Activated naive CD4-positive, alpha-beta T cell treated with anti-CD3 and anti-CD28 coated beads for 36 hours (primary cell): ENCODE results near the gene G6PC3. TPM values are rescaled to one million over a fixed set of nuclear protein-coding genes. Genes with fewer than 3 reads are reported as not detected.

Experiments used
- CTCF ChIA-PET: fragments of 350-600 bp; sonication (Branson Sonifier 250); formaldehyde crosslinking; loops from one replicate; lab custom pipeline; 2021; ENCODE audit warnings: antibody characterized with exemption; lab: Charles Lee
- DNase-seq: peaks from one replicate; pipeline ENCODE4 v3.0.0-alpha.2; 2020
- H3K27ac Mint-ChIP-seq: one replicate; pipeline ENCODE4 v1.8.0; 2021; ENCODE audit warnings: mild to moderate bottlenecking, mixed read lengths
- H3K27me3 Mint-ChIP-seq: one replicate; pipeline ENCODE4 v1.8.0; 2021; ENCODE audit warnings: low read depth, mixed read lengths
- H3K36me3 Mint-ChIP-seq: one replicate; pipeline ENCODE4 v1.8.0; 2021; ENCODE audit warnings: low read depth, mixed read lengths
- H3K4me1 Mint-ChIP-seq: one replicate; pipeline ENCODE4 v1.8.0; 2021; ENCODE audit warnings: low read depth, mixed read lengths
- H3K4me3 Mint-ChIP-seq: one replicate; pipeline ENCODE4 v1.8.0; 2021; ENCODE audit warnings: mild to moderate bottlenecking, moderate library complexity, mixed read lengths
- H3K9me3 Mint-ChIP-seq: one replicate; pipeline ENCODE4 v1.8.0; 2021; ENCODE audit warnings: mixed read lengths
- intact Hi-C: fragments of 100-400 bp; cut with micrococcal nuclease; formaldehyde crosslinking; loops from one replicate; pipeline ENCODE4 v1.15.1; 2023
- total RNA-seq, 2 experiments: library from RNA; stranded (reverse); gene quantifications; one replicate each; pipeline ENCODE4 v1.2.3, GENCODE V29; 2021

G6PC3 gene
- total RNA-seq, 2 experiments from 2014 or later: 15.9 to 19.4 TPM

- intact Hi-C loops: no loop called here
- no peak for DNase-seq
- Mint-ChIP-seq H3K4me3 (peak overlapping the region; percentile 2), H3K4me1 (peaks cover 62% of the 10 kb centered on the region), H3K9me3 (no peaks in the 10 kb centered on the region), H3K27me3 (no peaks in the 10 kb centered on the region), H3K27ac (peak overlapping the region; percentile 15), H3K36me3 (peaks cover 38% of the 10 kb centered on the region)
- CTCF ChIA-PET: interaction anchor here (0.7 kb wide), 1 partner anchor 42 kb away, joined by 3 read pairs; no protein-coding TSS in a partner anchor
Observed at GRCh38 chr17:44063704-44064639, 6.6 kb upstream of the G6PC3 start.

- CTCF ChIA-PET: interaction anchor here (1.0 kb wide), 1 partner anchor 58 kb away, joined by 4 read pairs; the partner anchor contains the start of gene HDAC5
- DNase-seq: peak; percentile 37
- peaks cover 25% of the 10 kb centered on the region for H3K36me3 Mint-ChIP-seq
- H3K27ac Mint-ChIP-seq: peak overlapping the region; percentile 93
- H3K27me3 Mint-ChIP-seq: no peaks in the 10 kb centered on the region
- intact Hi-C loops: loop anchor here (1.0 to 5.0 kb wide), 5 partner anchors 45 to 282 kb away; partner anchors contain the start of genes GRN and HROB
- H3K4me1 Mint-ChIP-seq: peaks cover 58% of the 10 kb centered on the region
- no peaks in the 10 kb centered on the region for H3K9me3 Mint-ChIP-seq
- peak overlapping the region; percentile 92 for H3K4me3 Mint-ChIP-seq
Observed at GRCh38 chr17:44065668-44066203, 4.8 kb upstream of the G6PC3 start.

GRCh38 chr17:44066204-44066930 lies 4.2 kb upstream of the G6PC3 start, which contains the start of gene LSM12:
Gene LSM12 (minus strand): TSS chr17:44066671. CDS start chr17:44066587, 84 bp downstream.
- H3K9me3 Mint-ChIP-seq: no peaks in the 10 kb centered on the region
- H3K4me1 Mint-ChIP-seq: peaks cover 61% of the 10 kb centered on the region
- H3K36me3 Mint-ChIP-seq: peaks cover 23% of the 10 kb centered on the region
- DNase-seq: peak; percentile 92
- intact Hi-C loops: loop anchor here (1.0 to 5.0 kb wide), 5 partner anchors 44 to 281 kb away; partner anchors contain the start of genes GRN and HROB
- peak within 1 kb of the TSS; percentile 93 for H3K27ac Mint-ChIP-seq
- H3K4me3 Mint-ChIP-seq: peak within 1 kb of the TSS; percentile 92
- CTCF ChIA-PET: interaction anchor here (1.0 to 1.1 kb wide), 2 partner anchors 25 to 57 kb away, joined by 4 read pairs; partner anchors contain the start of gene HDAC5
- H3K27me3 Mint-ChIP-seq: no peaks in the 10 kb centered on the region

GRCh38 chr17:44067545-44067940 lies 3.0 kb upstream of the G6PC3 start:
- no peak for DNase-seq
- intact Hi-C loops: loop anchor here (2.0 to 5.0 kb wide), 3 partner anchors 43 to 280 kb away; partner anchors contain the start of gene GRN
- Mint-ChIP-seq H3K36me3 (peaks cover 17% of the 10 kb centered on the region), H3K4me1 (peaks cover 60% of the 10 kb centered on the region), H3K27ac (no peak overlapping the region), H3K9me3 (no peaks in the 10 kb centered on the region), H3K4me3 (peak overlapping the region; percentile 92), H3K27me3 (no peaks in the 10 kb centered on the region)
- CTCF ChIA-PET: no interaction called here

GRCh38 chr17:44069974-44070454 lies 521 bp upstream of the G6PC3 start:
- peak overlapping the region; percentile 96 for H3K27ac Mint-ChIP-seq
- no peaks in the 10 kb centered on the region for H3K27me3 Mint-ChIP-seq
- H3K9me3 Mint-ChIP-seq: no peaks in the 10 kb centered on the region
- DNase-seq: peak; percentile 30
- intact Hi-C loops: loop anchor here (1.0 to 5.0 kb wide), 7 partner anchors 53 to 277 kb away; partner anchors contain the start of genes GRN, HDAC5, TMEM101 and TMUB2
- peak overlapping the region; percentile 98 for H3K4me3 Mint-ChIP-seq
- CTCF ChIA-PET: interaction anchor here (1.1 to 1.2 kb wide), 3 partner anchors 28 to 53 kb away, joined by 3 to 4 read pairs (median 3); partner anchors contain the start of gene HDAC5
- peaks cover 10% of the 10 kb centered on the region for H3K36me3 Mint-ChIP-seq
- peaks cover 46% of the 10 kb centered on the region for H3K4me1 Mint-ChIP-seq

- Mint-ChIP-seq H3K27me3 (no peaks in the 10 kb centered on the region), H3K4me1 (peaks cover 39% of the 10 kb centered on the region), H3K4me3 (peak overlapping the region; percentile 98), H3K9me3 (no peaks in the 10 kb centered on the region), H3K36me3 (peaks cover 3% of the 10 kb centered on the region), H3K27ac (peak overlapping the region; percentile 96)
- intact Hi-C loops: loop anchor here (2.0 kb wide), 2 partner anchors 56 to 68 kb away; partner anchors contain the start of gene TMEM101
- DNase-seq: no peak
- CTCF ChIA-PET: interaction anchor here (0.8 kb wide), 1 partner anchor 95 kb away, joined by 3 read pairs; no protein-coding TSS in a partner anchor
Observed at GRCh38 chr17:44071198-44071520, 624 bp downstream of the G6PC3 start.

- Mint-ChIP-seq H3K9me3 (no peaks in the 10 kb centered on the region), H3K36me3 (peaks cover 3% of the 10 kb centered on the region), H3K27ac (peak overlapping the region; percentile 59), H3K4me3 (peak overlapping the region; percentile 98), H3K4me1 (peaks cover 36% of the 10 kb centered on the region), H3K27me3 (no peaks in the 10 kb centered on the region)
- CTCF ChIA-PET: interaction anchor here (0.8 kb wide), 1 partner anchor 95 kb away, joined by 3 read pairs; no protein-coding TSS in a partner anchor
- no peak for DNase-seq
- intact Hi-C loops: loop anchor here (2.0 kb wide), 2 partner anchors 57 to 67 kb away; partner anchors contain the start of gene TMEM101
Observed at GRCh38 chr17:44071772-44072171, 1.2 kb downstream of the G6PC3 start.

GRCh38 chr17:44074231-44074910 lies 3.8 kb downstream of the G6PC3 start:
- CTCF ChIA-PET: interaction anchor here (1.4 to 1.8 kb wide), 2 partner anchors 9 to 42 kb away, joined by 4 to 5 read pairs; no protein-coding TSS in a partner anchor
- Mint-ChIP-seq H3K27ac (no peak overlapping the region), H3K4me1 (peaks cover 24% of the 10 kb centered on the region), H3K9me3 (no peaks in the 10 kb centered on the region), H3K27me3 (no peaks in the 10 kb centered on the region), H3K36me3 (peaks cover 10% of the 10 kb centered on the region), H3K4me3 (no peak overlapping the region)
- intact Hi-C loops: no loop called here
- no peak for DNase-seq

- intact Hi-C loops: no loop called here
- Mint-ChIP-seq H3K36me3 (peaks cover 10% of the 10 kb centered on the region), H3K9me3 (no peaks in the 10 kb centered on the region), H3K27me3 (no peaks in the 10 kb centered on the region), H3K4me3 (no peak overlapping the region), H3K4me1 (peaks cover 22% of the 10 kb centered on the region), H3K27ac (no peak overlapping the region)
- DNase-seq: no peak
- CTCF ChIA-PET: interaction anchor here (1.4 to 1.8 kb wide), 2 partner anchors 9 to 42 kb away, joined by 4 to 5 read pairs; no protein-coding TSS in a partner anchor
Observed at GRCh38 chr17:44074911-44075285, 4.4 kb downstream of the G6PC3 start.

- Mint-ChIP-seq H3K27ac (no peak overlapping the region), H3K27me3 (no peaks in the 10 kb centered on the region), H3K9me3 (no peaks in the 10 kb centered on the region), H3K36me3 (peaks cover 10% of the 10 kb centered on the region), H3K4me1 (peaks cover 16% of the 10 kb centered on the region), H3K4me3 (no peak overlapping the region)
- CTCF ChIA-PET: interaction anchor here (1.4 kb wide), 1 partner anchor 41 kb away, joined by 5 read pairs; no protein-coding TSS in a partner anchor
- no peak for DNase-seq
- intact Hi-C loops: no loop called here
Observed at GRCh38 chr17:44075598-44076293, 5.2 kb downstream of the G6PC3 start.
